H1 (cell line): ENCODE measurements around the gene SNCAIP. TPM values are rescaled to one million over a fixed set of nuclear protein-coding genes. Genes with fewer than 3 reads are reported as not detected.

ENCODE experiments used
- CTCF ChIA-PET: fragments of 300-600 bp; sonication (Branson Sonifier 250); formaldehyde crosslinking; loops from one replicate; lab custom pipeline; 2021; ENCODE audit not compliant: partially characterized antibody; lab: Charles Lee
- POLR2A ChIA-PET: fragments of 300-600 bp; sonication (Branson Sonifier 250); formaldehyde crosslinking; loops from one replicate; lab custom pipeline; 2021; ENCODE audit warnings: inconsistent platforms; ENCODE audit not compliant: partially characterized antibody; lab: Charles Lee
- DNase-seq, 2 experiments: peaks; one replicate each; pipeline versions ENCODE4 v3.0.0 to v3.0.0-alpha.2; 2010 to 2022; ENCODE audit warnings: low spot score in 2 of 2, low read depth in 1 of 2, mixed read lengths in 1 of 2
- FAIRE-seq: peaks from 2 replicates; lab custom pipeline; 2011; peaks lifted over from hg19 to GRCh38; lab: Jason Lieb, UNC
- H2AFZ ChIP-seq: 2 replicates; pipeline ENCODE4 v1.8.1; 2012; ENCODE audit warnings: low read length, inconsistent platforms
- H2AK5ac ChIP-seq: 2 replicates; pipeline ENCODE4 v1.6.1; 2013; ENCODE audit warnings: low read depth, low read length
- H2BK120ac ChIP-seq: replicated peaks from 2 replicates; pipeline ENCODE3; 2013; ENCODE audit warnings: low read depth, low read length, inconsistent platforms
- H2BK12ac ChIP-seq: 2 replicates; pipeline ENCODE4 v1.6.1; 2013; ENCODE audit warnings: low read depth, low read length
- H2BK15ac ChIP-seq: 2 replicates; pipeline ENCODE4 v1.6.1; 2013; ENCODE audit warnings: low read length
- H2BK20ac ChIP-seq: 2 replicates; pipeline ENCODE4 v1.6.1; 2013; ENCODE audit warnings: low read length
- H2BK5ac ChIP-seq: 2 replicates; pipeline ENCODE4 v1.6.1; 2013; ENCODE audit warnings: low read depth, low read length
- H3K14ac ChIP-seq: 2 replicates; pipeline ENCODE4 v1.6.1; 2013; ENCODE audit warnings: inconsistent platforms; ENCODE audit not compliant: insufficient read length
- H3K18ac ChIP-seq: 2 replicates; pipeline ENCODE4 v1.6.1; 2013; ENCODE audit warnings: low read length; ENCODE audit errors: extremely low read depth
- H3K23ac ChIP-seq: 2 replicates; pipeline ENCODE4 v1.6.1; 2013; ENCODE audit warnings: inconsistent platforms; ENCODE audit not compliant: insufficient read length
- H3K23me2 ChIP-seq: 2 replicates; pipeline ENCODE4 v1.6.1; 2013; ENCODE audit warnings: low read depth, low read length
- H3K27ac ChIP-seq: 2 replicates; pipeline ENCODE4 v1.6.1; 2011; ENCODE audit warnings: low read depth, low read length, inconsistent platforms
- H3K27me3 ChIP-seq, 4 experiments: replicated peaks in 1 of 4; 1 replicate in 1 of 4; 2 replicates in 3 of 4; pipeline versions ENCODE4 v1.6.1 to v1.8.1; 2011 to 2013; ENCODE audit warnings: low read length in 3 of 4, mild to moderate bottlenecking in 3 of 4, inconsistent platforms in 2 of 4, mixed read lengths in 2 of 4, moderate library complexity in 1 of 4; ENCODE audit not compliant: control insufficient read depth in 3 of 4, insufficient read depth in 3 of 4; ENCODE audit errors: extremely low read depth in 1 of 4
- H3K36me3 ChIP-seq, 4 experiments: 2 replicates each; pipeline versions ENCODE4 v1.6.1 to v1.8.1; 2011 to 2013; ENCODE audit warnings: mild to moderate bottlenecking in 4 of 4, low read length in 3 of 4, moderate library complexity in 2 of 4, control low read depth in 1 of 4, inconsistent platforms in 1 of 4; ENCODE audit not compliant: insufficient read depth in 4 of 4, control insufficient read depth in 2 of 4
- H3K4ac ChIP-seq: replicated peaks from 2 replicates; pipeline ENCODE3; 2013; ENCODE audit warnings: low read length, low read depth, mixed read lengths, inconsistent platforms; ENCODE audit not compliant: insufficient read length
- H3K4me1 ChIP-seq, 4 experiments: replicated peaks in 1 of 4; 1 replicate in 1 of 4; 2 replicates in 3 of 4; pipeline versions ENCODE4 v1.6.1 to v1.8.1; 2011 to 2013; ENCODE audit warnings: low read length in 3 of 4, inconsistent platforms in 2 of 4, mixed read lengths in 1 of 4; ENCODE audit not compliant: insufficient read depth in 4 of 4, control insufficient read depth in 3 of 4
- H3K4me2 ChIP-seq, 2 experiments: 2 replicates each; pipeline versions ENCODE4 v1.6.1 to v1.8.1; 2011 to 2013; ENCODE audit warnings: low read depth in 2 of 2, low read length in 2 of 2, control low read depth in 1 of 2, inconsistent platforms in 1 of 2, mild to moderate bottlenecking in 1 of 2; ENCODE audit not compliant: insufficient read depth in 1 of 2
- H3K4me3 ChIP-seq, 4 experiments: fragments of 200-600, 300-600 bp in 1 of 4; sonication (generic), shearing (Covaris generic), sonication (Bioruptor Twin) in 1 of 4; 2 replicates each; pipeline versions ENCODE4 v1.5.1 to v1.8.1; 2011 to 2016; ENCODE audit warnings: low read length in 4 of 4, low read depth in 3 of 4, control low read depth in 2 of 4, inconsistent platforms in 2 of 4, mild to moderate bottlenecking in 2 of 4, mixed read lengths in 1 of 4, moderate library complexity in 1 of 4; ENCODE audit not compliant: insufficient read depth in 2 of 4; ENCODE audit errors: extremely low read depth in 1 of 4
- H3K56ac ChIP-seq: replicated peaks from 2 replicates; pipeline ENCODE3; 2013; ENCODE audit warnings: low read depth, mild to moderate bottlenecking, mixed read lengths, low read length, inconsistent platforms; ENCODE audit not compliant: insufficient read length
- H3K79me1 ChIP-seq: 2 replicates; pipeline ENCODE4 v1.6.1; 2013; ENCODE audit warnings: low read depth, low read length, control low read depth
- H3K79me2 ChIP-seq, 2 experiments: 2 replicates each; pipeline versions ENCODE4 v1.6.1 to v1.8.1; 2012 to 2013; ENCODE audit warnings: low read length in 2 of 2, mild to moderate bottlenecking in 2 of 2, inconsistent platforms in 1 of 2; ENCODE audit not compliant: insufficient read depth in 2 of 2, control insufficient read depth in 1 of 2
- H3K9ac ChIP-seq, 4 experiments: replicated peaks in 1 of 4; 1 replicate in 1 of 4; 2 replicates in 3 of 4; pipeline versions ENCODE4 v1.6.1 to v1.8.1; 2011 to 2013; ENCODE audit warnings: low read depth in 3 of 4, low read length in 3 of 4, control low read depth in 2 of 4, mild to moderate bottlenecking in 2 of 4, moderate library complexity in 2 of 4, inconsistent platforms in 1 of 4; ENCODE audit errors: extremely low read depth in 1 of 4
- H3K9me3 ChIP-seq, 2 experiments: 2 replicates each; pipeline versions ENCODE4 v1.6.1 to v1.8.1; 2012 to 2013; ENCODE audit warnings: mild to moderate bottlenecking in 2 of 2, moderate library complexity in 2 of 2, control low read depth in 1 of 2, inconsistent platforms in 1 of 2, low read depth in 1 of 2, low read length in 1 of 2, mixed read lengths in 1 of 2; ENCODE audit not compliant: insufficient read depth in 2 of 2
- H4K20me1 ChIP-seq, 2 experiments: replicated peaks in 1 of 2; 2 replicates each; pipeline versions ENCODE3 to v1.8.1; 2011 to 2013; ENCODE audit warnings: inconsistent platforms in 2 of 2, low read length in 2 of 2, mild to moderate bottlenecking in 1 of 2; ENCODE audit not compliant: insufficient read depth in 2 of 2, control insufficient read depth in 1 of 2
- H4K5ac ChIP-seq: 2 replicates; pipeline ENCODE4 v1.6.1; 2013; ENCODE audit warnings: low read length, low read depth, mixed read lengths, inconsistent platforms; ENCODE audit not compliant: insufficient read length
- H4K8ac ChIP-seq: 2 replicates; pipeline ENCODE4 v1.8.0; 2013; ENCODE audit warnings: mild to moderate bottlenecking, moderate library complexity, low read length, inconsistent platforms; ENCODE audit not compliant: insufficient read depth; ENCODE audit errors: extremely low read depth
- H4K91ac ChIP-seq: replicated peaks from 2 replicates; pipeline ENCODE3; 2013; ENCODE audit warnings: low read length, mixed read lengths, inconsistent platforms; ENCODE audit not compliant: insufficient read length
- BACH1 ChIP-seq: IDR thresholded peaks from 2 replicates; pipeline ENCODE4 v1.6.1; 2012; ENCODE audit warnings: low read length, improper control_type of control experiment
- BRCA1 ChIP-seq: IDR thresholded peaks from 2 replicates; pipeline ENCODE4 v1.6.1; 2012; ENCODE audit warnings: low read depth, low read length, improper control_type of control experiment
- CHD2 ChIP-seq: IDR thresholded peaks from 2 replicates; pipeline ENCODE4 v1.6.1; 2012; ENCODE audit warnings: low read length, improper control_type of control experiment
- CREB1 ChIP-seq: IDR thresholded peaks from 2 replicates; pipeline ENCODE4 v1.6.1; 2012; ENCODE audit warnings: inconsistent platforms
- GABPA ChIP-seq: IDR thresholded peaks from 2 replicates; pipeline ENCODE4 v1.6.1; 2011; ENCODE audit warnings: mild to moderate bottlenecking, low read length, moderate library complexity, borderline replicate concordance; ENCODE audit not compliant: insufficient read depth
- GTF2F1 ChIP-seq: IDR thresholded peaks from 2 replicates; pipeline ENCODE4 v1.6.1; 2012; ENCODE audit warnings: low read depth, low read length, improper control_type of control experiment, borderline replicate concordance
- JUND ChIP-seq: IDR thresholded peaks from 2 replicates; pipeline ENCODE4 v1.6.1; 2011; ENCODE audit warnings: mild to moderate bottlenecking, improper control_type of control experiment, low read length
- KDM1A ChIP-seq: fragments of 200-600, 300-600 bp; sonication (generic); IDR thresholded peaks from 2 replicates; pipeline ENCODE4 v1.7.1; 2016; ENCODE audit warnings: mild to moderate bottlenecking, low read length, borderline replicate concordance
- KDM5A ChIP-seq: fragments of 200-600 bp; IDR thresholded peaks from 2 replicates; pipeline ENCODE4 v1.7.1; 2012; ENCODE audit warnings: mild to moderate bottlenecking, low read length, inconsistent platforms, mixed read lengths
- MAX ChIP-seq: IDR thresholded peaks from 2 replicates; pipeline ENCODE4 v1.6.1; 2012; ENCODE audit warnings: inconsistent platforms
- PHF8 ChIP-seq: fragments of 200-600 bp; sonication (generic); conservative IDR thresholded peaks from 2 replicates; pipeline ENCODE4 v1.7.1; 2012; ENCODE audit warnings: low read depth, mild to moderate bottlenecking, inconsistent platforms, low read length, moderate library complexity
- POLR2A ChIP-seq, 2 experiments: IDR thresholded peaks; 1 replicate in 1 of 2; 2 replicates in 1 of 2; pipeline ENCODE4 v1.6.1; 2011; ENCODE audit warnings: low read depth in 2 of 2, low read length in 2 of 2, mild to moderate bottlenecking in 2 of 2; ENCODE audit errors: control extremely low read depth in 1 of 2
- POLR2AphosphoS5 ChIP-seq: IDR thresholded peaks from 2 replicates; pipeline ENCODE4 v1.6.1; 2011; ENCODE audit warnings: low read depth, low read length
- TBP ChIP-seq: IDR thresholded peaks from 2 replicates; pipeline ENCODE4 v1.6.1; 2011; ENCODE audit warnings: low read depth, low read length, improper control_type of control experiment
- TCF12 ChIP-seq: IDR thresholded peaks from 2 replicates; pipeline ENCODE4 v1.6.1; 2011; ENCODE audit warnings: low read depth, mild to moderate bottlenecking, low read length
- YY1 ChIP-seq: IDR thresholded peaks from 2 replicates; pipeline ENCODE4 v1.6.1; 2011; ENCODE audit warnings: low read depth, mild to moderate bottlenecking, low read length
- WGBS, 2 experiments: shearing (Covaris generic) in 1 of 2; methylation state at CpG; one replicate each; pipeline versions ENCODE4 v1.1.6 to v1.1.7; 2013 to 2015; ENCODE audit warnings: low lambda C conversion rate in 2 of 2, mixed read lengths in 2 of 2, inconsistent platforms in 1 of 2, low coverage in 1 of 2, missing lambda C conversion rate in 1 of 2; ENCODE audit not compliant: insufficient replicate concordance in 2 of 2, insufficient coverage in 1 of 2, insufficient read length in 1 of 2; ENCODE audit errors: extremely low coverage in 1 of 2, missing lambda C conversion rate in 1 of 2; 5-methylcytosine and 5-hydroxymethylcytosine counted together
- polyA plus RNA-seq, 7 experiments: library from polyadenylated mRNA; depleted of rRNA in 3 of 7; stranded (reverse) in 5 of 7; unstranded in 2 of 7; fragments of >200 nt in 5 of 7; fragments of 200-250 nt in 2 of 7; gene quantifications; 1 replicate in 5 of 7; 2 replicates in 1 of 7; 4 replicates in 1 of 7; pipeline versions ENCODE4 v1.2.1 to v1.2.3, GENCODE V29; 2011 to 2013; ENCODE audit warnings: missing spikeins in 2 of 7, mixed read lengths in 2 of 7
- total RNA-seq: library from RNA; stranded (reverse); fragmentation: NEBNext Ultra II Directional; extraction: Animal tissue kit (Norgen Biotek cat#: 25700); gene quantifications from 2 replicates; pipeline ENCODE4 v1.2.1, GENCODE V29; 2021

The SNCAIP gene
- total and polyA plus RNA-seq, 2 of the 8 experiments (the other 6 are each of a cell fraction or from before 2014, with no cell fraction given), result 3.9 to 9.0 TPM

DNA sequence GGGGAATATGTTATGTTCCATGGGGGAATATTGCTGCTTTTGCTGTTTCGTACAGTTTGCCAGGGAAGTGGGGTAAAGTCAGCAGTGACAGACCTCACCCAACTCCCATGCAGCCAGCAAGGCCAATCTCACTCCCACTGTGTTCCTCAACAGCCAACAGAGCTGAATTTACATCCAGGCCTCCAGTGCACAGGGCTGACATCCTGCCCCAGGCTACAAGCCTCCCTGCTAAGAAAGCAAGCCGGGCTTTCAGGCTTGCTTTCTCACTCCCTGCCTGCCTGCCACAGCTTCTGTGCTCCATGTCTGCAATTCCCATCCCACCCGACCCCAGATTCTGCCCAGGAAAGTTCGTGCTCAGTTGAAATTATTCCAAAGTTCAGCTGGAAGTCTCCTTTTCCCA lies 25.5 kb upstream of the SNCAIP start:
- Histone ChIP-seq H4K20me1 (no peaks in the 10 kb centered on the region), H2BK20ac (0 out of 2 replicates have a peak overlapping the region, but pooled peaks have one; percentile 37), H2BK15ac (0 out of 2 replicates have a peak overlapping the region, but pooled peaks have one; percentile 62), H2BK120ac (no peak overlapping the region), H2AK5ac (no peak overlapping the region), H2BK12ac (no peak overlapping the region), H3K9ac (no peak overlapping the region), H3K9me3 (no peaks in the 10 kb centered on the region), H4K91ac (no peak overlapping the region), H3K4me2 (no peak overlapping the region), H3K18ac (no peak overlapping the region), H4K8ac (0 out of 2 replicates have a peak overlapping the region, but pooled peaks have one; percentile 21), H3K56ac (no peak overlapping the region), H3K36me3 (no peaks in the 10 kb centered on the region), H3K27ac (no peak overlapping the region), H3K27me3 (no peaks in the 10 kb centered on the region), H4K5ac (no peak overlapping the region), H2AFZ (peak overlapping the region; percentile 95), H3K79me2 (no peaks in the 10 kb centered on the region), H3K4ac (no peak overlapping the region), H2BK5ac (no peak overlapping the region), H3K4me1 (peaks cover 0 to 3% (median under 1%) of the 10 kb centered on the region in 4 experiments; a peak in 2 of 7 replicates), H3K23ac (no peak overlapping the region), H3K23me2 (no peaks in the 10 kb centered on the region), H3K4me3 (no peak overlapping the region), H3K14ac (no peak overlapping the region), H3K79me1 (no peaks in the 10 kb centered on the region)
- FAIRE-seq (no peak), DNase-seq (no peak)
- ChIA-PET CTCF (interaction anchor here (1.1 to 3.6 kb wide), 6 partner anchors 10 to 92 kb away, joined by 3 to 28 read pairs (median 5); no protein-coding TSS in a partner anchor), POLR2A (interaction anchor here (0.9 kb wide), 1 partner anchor 172 kb away, joined by 3 read pairs; no protein-coding TSS in a partner anchor)
- WGBS, 2 experiments, result 90% methylated on average over 3 of the region's 4 CpGs; no CpG with 5 or more reads in 1 of the 2 experiments
- TF ChIP-seq CHD2 (no peak), GABPA (no peak), CREB1 (no peak), PHF8 (no peak), POLR2AphosphoS5 (no peak), BACH1 (no peak), YY1 (no peak), GTF2F1 (no peak), TBP (no peak), BRCA1 (no peak), KDM5A (no peak), KDM1A (no peak), TCF12 (no peak), MAX (no peak), POLR2A (IDR thresholded peaks at IDR 0.05; ENCODE audit: control extremely low read depth in 1 of 2, low read depth in 2 of 2, low read length in 2 of 2) (no peak), JUND (no peak)
